Measurements from ENCODE around the gene TACO1.

Gene TACO1

DNA sequence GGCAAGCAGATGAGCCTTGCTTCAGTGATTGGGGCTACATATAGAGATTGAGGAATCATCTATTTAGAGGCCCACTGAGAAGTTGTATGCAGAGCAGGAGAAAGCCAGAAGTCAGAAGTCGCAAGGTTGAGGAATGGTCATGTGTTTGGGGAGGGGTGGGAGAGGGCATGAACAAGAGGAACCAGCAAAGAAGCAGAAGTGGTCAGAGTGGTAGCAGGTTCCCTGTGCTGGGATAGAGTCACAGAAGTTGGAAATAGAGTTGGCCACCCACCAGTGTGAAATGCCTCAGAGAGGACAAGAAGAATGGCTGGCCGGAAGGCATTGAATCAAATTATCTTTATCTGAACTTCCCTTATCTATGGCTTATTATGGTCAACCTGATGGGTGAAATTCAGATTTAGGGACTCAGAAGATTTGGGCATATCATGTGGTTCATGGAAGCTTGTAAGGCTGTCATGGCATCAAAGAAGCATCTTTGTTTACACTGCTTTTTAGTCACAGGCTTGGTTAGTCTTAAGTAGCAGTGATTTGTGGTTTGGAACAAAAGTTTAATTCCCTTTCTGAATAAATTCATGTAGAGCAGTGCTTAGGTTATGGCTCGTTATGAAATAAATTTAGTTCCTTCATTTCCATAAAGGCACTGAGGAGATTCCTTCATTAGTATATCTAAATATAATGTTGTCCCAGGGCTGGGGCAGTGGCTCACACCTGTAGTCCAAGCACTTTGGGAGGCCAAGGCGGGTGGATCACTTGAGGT, 41.2 kb downstream of the TACO1 start:
- no peak for DNase-seq

DNA sequence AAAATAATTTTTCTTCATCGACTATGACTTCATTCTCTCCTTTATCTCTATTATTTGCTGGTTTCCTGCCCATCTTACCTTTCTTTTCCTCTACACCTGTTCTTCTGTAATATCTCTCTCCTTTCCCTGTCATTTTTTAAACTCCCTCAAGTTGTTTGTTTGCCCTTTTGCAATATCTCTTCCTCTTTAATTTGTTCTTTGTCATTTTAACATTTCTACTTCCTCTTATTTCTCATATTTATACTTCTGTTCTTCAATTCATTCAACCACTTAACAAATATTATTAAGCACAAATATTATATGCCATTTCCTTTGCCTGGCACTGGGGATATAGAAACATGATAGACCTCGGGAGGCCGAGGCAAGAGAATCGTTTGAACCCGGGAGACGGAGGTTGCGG, 44.2 kb downstream of the TACO1 start:
- no peak for DNase-seq

DNA sequence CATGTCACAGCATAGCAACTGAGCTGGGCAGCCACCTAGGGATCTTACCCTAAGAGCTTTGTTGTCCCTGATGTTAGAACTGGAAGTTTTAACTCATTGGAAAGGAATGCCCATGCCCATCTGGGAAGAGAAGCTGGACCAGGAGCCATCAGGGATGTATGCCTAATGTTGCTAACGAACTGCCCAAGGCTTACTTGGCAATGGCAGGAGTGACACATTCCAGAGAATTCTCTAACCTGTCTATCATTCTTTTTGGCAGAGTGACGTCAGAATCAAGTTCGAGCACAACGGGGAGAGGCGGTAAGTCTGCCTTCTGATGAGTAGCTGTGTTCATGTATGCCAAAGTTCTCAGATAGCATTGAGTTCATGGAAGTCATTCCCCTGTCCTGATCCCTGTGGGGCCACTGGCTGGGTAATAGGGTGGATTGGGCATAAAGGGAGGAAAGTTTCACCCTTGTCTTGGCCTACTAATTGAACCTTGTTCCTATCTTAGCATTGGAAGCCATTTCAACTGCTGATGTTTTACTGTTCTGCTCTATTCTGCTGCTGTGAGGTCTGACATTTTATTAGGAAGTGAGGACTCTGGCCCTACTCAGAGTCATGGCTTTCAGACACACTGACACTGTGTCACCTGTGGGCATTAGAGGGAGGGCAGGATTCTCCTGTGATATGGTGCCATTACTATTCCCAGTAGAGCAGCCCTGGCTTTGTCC, 45.2 kb downstream of the TACO1 start:
- DNase-seq, result no peak

DNA sequence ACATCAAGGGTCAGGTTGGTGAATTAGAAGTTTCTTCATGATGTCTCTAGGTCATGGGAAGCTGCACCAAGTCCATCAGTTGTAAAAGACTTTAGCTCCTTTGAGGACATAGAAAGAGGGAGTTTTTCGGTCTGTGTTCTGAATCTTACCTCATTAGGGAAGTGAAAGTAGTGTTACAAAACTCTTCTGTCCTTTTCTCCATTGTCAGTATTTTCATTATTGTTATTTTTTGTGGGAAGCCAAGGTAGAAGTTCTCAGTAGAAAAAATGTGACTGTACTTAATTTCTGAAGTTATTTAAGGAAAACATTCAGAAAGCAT, 45.8 kb downstream of the TACO1 start:
- DNase-seq, result no peak

DNA sequence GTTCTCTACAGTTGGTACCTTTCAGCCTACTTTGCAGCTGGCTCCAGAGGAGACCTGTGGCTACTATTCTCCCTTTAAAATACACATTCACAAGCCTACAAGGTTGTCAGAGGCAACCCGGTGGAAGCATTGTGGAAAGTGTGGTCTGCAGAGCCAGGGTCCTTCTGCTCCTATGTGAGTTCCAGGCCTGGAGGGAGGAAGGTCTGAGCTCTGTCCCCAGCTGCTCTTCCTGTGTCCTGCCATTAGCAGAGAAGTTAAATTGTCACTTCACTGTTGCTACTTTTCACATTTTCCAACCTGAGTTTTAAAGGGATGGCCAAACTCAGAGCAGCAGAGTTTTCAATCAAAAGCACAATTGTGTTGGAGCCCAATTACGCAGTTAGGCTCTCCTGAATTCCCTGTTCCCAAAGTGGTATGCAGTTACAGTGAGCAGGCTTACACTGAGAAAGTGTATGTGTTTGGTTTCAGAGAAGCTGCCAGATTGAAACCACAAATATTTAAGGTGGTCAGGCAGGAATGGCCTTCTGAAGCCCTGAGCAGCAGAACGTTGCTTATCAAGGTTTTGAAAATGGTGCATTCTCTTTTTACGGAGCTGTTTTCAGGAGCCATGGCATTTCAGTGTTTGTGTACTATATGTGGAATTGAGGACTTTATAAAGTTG, 46.5 kb downstream of the TACO1 start:
- DNase-seq, result peak; percentile 56

DNA sequence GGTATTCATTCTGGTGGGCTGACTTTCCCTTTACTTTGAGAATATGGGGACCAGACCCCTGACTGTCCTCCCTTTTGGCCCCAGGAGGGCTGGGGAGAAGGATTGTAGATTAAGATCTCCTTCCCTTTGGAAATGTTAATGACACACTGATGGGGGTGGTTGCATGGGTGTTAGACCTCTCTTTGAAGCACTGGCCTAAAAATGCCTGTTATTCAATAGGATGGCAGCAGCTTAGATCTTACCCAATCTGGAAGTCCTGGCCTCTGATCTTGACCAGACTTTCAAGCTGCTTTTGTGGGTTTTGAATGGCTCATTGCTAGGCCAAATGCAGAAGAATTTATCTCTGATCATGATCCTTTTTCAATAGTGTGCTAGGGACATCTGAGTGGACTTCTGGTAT, 47.2 kb downstream of the TACO1 start:
- DNase-seq, result no peak

DNA sequence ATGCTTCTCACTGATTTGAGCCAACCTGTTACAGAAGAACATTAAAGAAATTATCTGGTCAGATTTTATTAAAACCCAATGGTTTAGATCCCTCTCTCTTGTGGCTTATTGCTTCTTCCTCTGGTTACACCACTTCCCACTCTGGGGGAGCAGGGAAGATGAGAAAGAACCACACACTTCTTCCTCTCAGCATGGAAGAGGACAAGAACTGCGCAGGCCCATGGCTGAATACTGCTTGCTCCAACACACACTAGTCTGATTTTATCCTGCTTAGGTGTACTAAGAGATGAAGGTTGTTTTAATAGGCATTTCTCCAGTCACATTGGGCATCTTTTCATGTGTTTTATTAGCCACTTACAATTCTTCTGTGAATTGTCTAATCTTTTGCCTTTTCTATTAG, 49.1 kb downstream of the TACO1 start:
- DNase-seq, result no peak

DNA sequence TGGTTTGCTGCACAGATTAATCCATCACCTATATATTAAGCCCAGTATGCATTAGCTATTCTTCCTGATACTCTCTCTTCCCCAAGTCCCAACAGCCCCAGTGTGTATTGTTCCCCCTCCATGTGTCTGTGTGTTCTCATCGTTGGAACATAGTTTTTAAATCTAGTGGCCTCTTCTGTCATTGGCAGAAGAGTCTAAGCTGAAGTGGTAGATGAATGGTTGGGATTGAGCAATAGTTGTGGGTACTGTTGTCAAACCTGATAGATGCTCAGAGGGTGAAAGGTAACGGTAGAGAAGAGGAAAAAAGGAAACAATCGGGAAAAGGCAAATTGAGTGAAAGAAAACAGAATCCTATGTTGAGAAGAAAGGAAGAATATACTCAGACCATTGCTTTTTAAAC, 51.4 kb downstream of the TACO1 start:
- no peak for DNase-seq

DNA sequence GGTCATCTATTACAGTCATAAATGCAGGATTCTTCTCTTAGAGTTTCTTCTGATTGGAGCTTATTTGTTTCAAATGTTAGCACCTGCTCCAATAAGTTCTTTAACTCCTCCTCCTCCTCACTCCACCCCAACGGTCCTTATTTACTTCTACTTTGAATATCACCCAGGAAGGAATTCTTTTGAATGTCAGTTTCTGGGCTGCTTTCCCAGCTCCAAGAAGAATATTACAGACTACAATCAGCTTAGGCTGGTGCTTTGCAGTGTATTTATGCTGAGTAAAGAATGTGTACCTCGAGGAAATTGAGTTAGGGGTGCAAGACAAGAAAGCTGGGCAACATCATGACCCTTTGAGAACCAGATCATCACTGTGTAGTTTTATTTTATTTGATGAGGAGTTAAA, 52.4 kb downstream of the TACO1 start:
- DNase-seq, result no peak

DNA sequence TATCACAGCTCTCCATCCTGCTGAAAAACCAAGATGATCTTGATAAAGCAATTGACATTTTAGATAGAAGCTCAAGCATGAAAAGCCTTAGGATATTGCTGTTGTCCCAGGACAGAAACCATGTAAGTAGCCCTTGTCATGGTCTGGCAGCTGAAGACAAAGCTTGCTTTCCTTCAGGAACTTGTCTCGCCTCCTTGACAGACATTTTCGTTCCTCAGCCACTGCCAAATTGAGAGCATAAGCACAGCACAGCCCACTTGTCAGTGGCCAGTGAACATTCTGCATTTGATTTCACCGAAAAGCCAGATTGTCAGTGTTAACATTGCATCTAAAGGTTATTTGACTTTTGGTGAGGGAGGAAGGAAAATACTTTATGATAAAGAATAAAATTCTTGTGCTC, 57.1 kb downstream of the TACO1 start:
- no peak for DNase-seq
